ENCODE data around the gene TSEN2.
A peak's percentile ranks its signal among the peaks of the same experiment; 100 is the strongest.

Gene TSEN2

GRCh38 chr3:12512534-12513118 is 28.3 kb downstream of the TSEN2 start:
- DNase-seq (ENCODE audit: low read depth): no peak
- H3K4me3 ChIP-seq (ENCODE audit: low read depth, low read length): no peak overlapping the region
- TF ChIP-seq, protein P1, sequence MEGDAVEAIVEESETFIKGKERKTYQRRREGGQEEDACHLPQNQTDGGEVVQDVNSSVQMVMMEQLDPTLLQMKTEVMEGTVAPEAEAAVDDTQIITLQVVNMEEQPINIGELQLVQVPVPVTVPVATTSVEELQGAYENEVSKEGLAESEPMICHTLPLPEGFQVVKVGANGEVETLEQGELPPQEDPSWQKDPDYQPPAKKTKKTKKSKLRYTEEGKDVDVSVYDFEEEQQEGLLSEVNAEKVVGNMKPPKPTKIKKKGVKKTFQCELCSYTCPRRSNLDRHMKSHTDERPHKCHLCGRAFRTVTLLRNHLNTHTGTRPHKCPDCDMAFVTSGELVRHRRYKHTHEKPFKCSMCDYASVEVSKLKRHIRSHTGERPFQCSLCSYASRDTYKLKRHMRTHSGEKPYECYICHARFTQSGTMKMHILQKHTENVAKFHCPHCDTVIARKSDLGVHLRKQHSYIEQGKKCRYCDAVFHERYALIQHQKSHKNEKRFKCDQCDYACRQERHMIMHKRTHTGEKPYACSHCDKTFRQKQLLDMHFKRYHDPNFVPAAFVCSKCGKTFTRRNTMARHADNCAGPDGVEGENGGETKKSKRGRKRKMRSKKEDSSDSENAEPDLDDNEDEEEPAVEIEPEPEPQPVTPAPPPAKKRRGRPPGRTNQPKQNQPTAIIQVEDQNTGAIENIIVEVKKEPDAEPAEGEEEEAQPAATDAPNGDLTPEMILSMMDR (conservative IDR thresholded peaks at IDR 0.05; ENCODE audit: low read depth, low read length): no peak

GRCh38 chr3:12513694-12514446 is 29.6 kb downstream of the TSEN2 start:
- TF ChIP-seq, protein P1 (conservative IDR thresholded peaks at IDR 0.05; ENCODE audit: low read depth, low read length): no peak

GRCh38 chr3:12515631-12516030 is 31.4 kb downstream of the TSEN2 start:
- H3K4me3 ChIP-seq (ENCODE audit: low read depth, low read length): no peak overlapping the region
- TF ChIP-seq, protein P1 (conservative IDR thresholded peaks at IDR 0.05; ENCODE audit: low read depth, low read length): no peak
- no peak for DNase-seq (ENCODE audit: low read depth)

More at GRCh38 chr3:12513694-12514446, 29.6 kb downstream of the TSEN2 start:
- DNase-seq (ENCODE audit: low read depth): peak; percentile 65
- no peak overlapping the region for H3K4me3 ChIP-seq (ENCODE audit: low read depth, low read length)

GRCh38 chr3:12516873-12517272 is 32.6 kb downstream of the TSEN2 start:
- DNase-seq (ENCODE audit: low read depth): no peak
- no peak overlapping the region for H3K4me3 ChIP-seq (ENCODE audit: low read depth, low read length)
- TF ChIP-seq, protein P1 (conservative IDR thresholded peaks at IDR 0.05; ENCODE audit: low read depth, low read length): no peak

GRCh38 chr3:12518261-12519028 is 34.2 kb downstream of the TSEN2 start:
- peak; percentile 15 for DNase-seq (ENCODE audit: low read depth)
- no peak overlapping the region for H3K4me3 ChIP-seq (ENCODE audit: low read depth, low read length)
- TF ChIP-seq, protein P1 (conservative IDR thresholded peaks at IDR 0.05; ENCODE audit: low read depth, low read length): no peak

GRCh38 chr3:12521010-12521409 is 36.7 kb downstream of the TSEN2 start:
- TF ChIP-seq, protein P1 (conservative IDR thresholded peaks at IDR 0.05; ENCODE audit: low read depth, low read length): no peak
- H3K4me3 ChIP-seq (ENCODE audit: low read depth, low read length): no peak overlapping the region
- DNase-seq (ENCODE audit: low read depth): no peak
